ENCODE measurements around the gene SUSD6. TPM values are rescaled to one million over a fixed set of nuclear protein-coding genes. Genes with fewer than 3 reads are reported as not detected.
"Not testable (repeated sequence)": the region's sequence is repeated elsewhere in the genome, so short reads cannot be mapped to it uniquely, and the experiment has no call there.

SUSD6 gene
- total RNA-seq, 1 experiment from 2014 or later, result 1.1 TPM

- no peaks in the 10 kb centered on the region for H3K36me3 ChIP-seq (replicated peaks; ENCODE audit: control insufficient read depth, insufficient read depth, low read length)
- H3K4me3 ChIP-seq (ENCODE audit: insufficient read depth, low read depth, low read length), result no peak overlapping the region
- no peak for DNase-seq
- H3K27me3 ChIP-seq (ENCODE audit: control insufficient read depth, insufficient read depth, low read length), result no peaks in the 10 kb centered on the region
These were observed 29.5 kb downstream of the SUSD6 start for GRCh38 chr14:69640931-69641330.

- not testable (repeated sequence) for H3K4me3 ChIP-seq (ENCODE audit: insufficient read depth, low read depth, low read length); H3K36me3 ChIP-seq (replicated peaks; ENCODE audit: control insufficient read depth, insufficient read depth, low read length); DNase-seq; H3K27me3 ChIP-seq (ENCODE audit: control insufficient read depth, insufficient read depth, low read length)
These were observed 30.9 kb downstream of the SUSD6 start for GRCh38 chr14:69642212-69642793.

GRCh38 chr14:69643430-69644200, 32.2 kb downstream of the SUSD6 start:
- Histone ChIP-seq H3K36me3 (replicated peaks; ENCODE audit: control insufficient read depth, insufficient read depth, low read length) (no peaks in the 10 kb centered on the region), H3K4me3 (ENCODE audit: insufficient read depth, low read depth, low read length) (no peak overlapping the region), H3K27me3 (ENCODE audit: control insufficient read depth, insufficient read depth, low read length) (no peaks in the 10 kb centered on the region)
- DNase-seq, result no peak

GRCh38 chr14:69644814-69645213, 33.4 kb downstream of the SUSD6 start:
- DNase-seq, result no peak
- H3K4me3 ChIP-seq (ENCODE audit: insufficient read depth, low read depth, low read length), result no peak overlapping the region
- H3K36me3 ChIP-seq (replicated peaks; ENCODE audit: control insufficient read depth, insufficient read depth, low read length), result no peaks in the 10 kb centered on the region
- H3K27me3 ChIP-seq (ENCODE audit: control insufficient read depth, insufficient read depth, low read length), result no peaks in the 10 kb centered on the region

GRCh38 chr14:69647213-69647612, 35.8 kb downstream of the SUSD6 start:
- H3K4me3 ChIP-seq (ENCODE audit: insufficient read depth, low read depth, low read length), result no peak overlapping the region
- H3K36me3 ChIP-seq (replicated peaks; ENCODE audit: control insufficient read depth, insufficient read depth, low read length), result no peaks in the 10 kb centered on the region
- no peak for DNase-seq
- no peaks in the 10 kb centered on the region for H3K27me3 ChIP-seq (ENCODE audit: control insufficient read depth, insufficient read depth, low read length)

GRCh38 chr14:69647642-69648041, 36.2 kb downstream of the SUSD6 start:
- H3K36me3 ChIP-seq (replicated peaks; ENCODE audit: control insufficient read depth, insufficient read depth, low read length); H3K27me3 ChIP-seq (ENCODE audit: control insufficient read depth, insufficient read depth, low read length); DNase-seq; H3K4me3 ChIP-seq (ENCODE audit: insufficient read depth, low read depth, low read length): not testable (repeated sequence)

GRCh38 chr14:69648480-69649451, 37.4 kb downstream of the SUSD6 start:
- no peak for DNase-seq
- no peaks in the 10 kb centered on the region for H3K27me3 ChIP-seq (ENCODE audit: control insufficient read depth, insufficient read depth, low read length)
- H3K36me3 ChIP-seq (replicated peaks; ENCODE audit: control insufficient read depth, insufficient read depth, low read length), result no peaks in the 10 kb centered on the region
- no peak overlapping the region for H3K4me3 ChIP-seq (ENCODE audit: insufficient read depth, low read depth, low read length)

GRCh38 chr14:69650948-69651369, 39.6 kb downstream of the SUSD6 start:
- no peaks in the 10 kb centered on the region for H3K36me3 ChIP-seq (replicated peaks; ENCODE audit: control insufficient read depth, insufficient read depth, low read length)
- H3K27me3 ChIP-seq (ENCODE audit: control insufficient read depth, insufficient read depth, low read length), result no peaks in the 10 kb centered on the region
- no peak overlapping the region for H3K4me3 ChIP-seq (ENCODE audit: insufficient read depth, low read depth, low read length)
- no peak for DNase-seq

GRCh38 chr14:69651664-69652063, 40.3 kb downstream of the SUSD6 start:
- no peak overlapping the region for H3K4me3 ChIP-seq (ENCODE audit: insufficient read depth, low read depth, low read length)
- DNase-seq, result no peak
- no peaks in the 10 kb centered on the region for H3K27me3 ChIP-seq (ENCODE audit: control insufficient read depth, insufficient read depth, low read length)
- no peaks in the 10 kb centered on the region for H3K36me3 ChIP-seq (replicated peaks; ENCODE audit: control insufficient read depth, insufficient read depth, low read length)

- no peak overlapping the region for H3K4me3 ChIP-seq (ENCODE audit: insufficient read depth, low read depth, low read length)
- DNase-seq, result no peak
- H3K36me3 ChIP-seq (replicated peaks; ENCODE audit: control insufficient read depth, insufficient read depth, low read length), result no peaks in the 10 kb centered on the region
- H3K27me3 ChIP-seq (ENCODE audit: control insufficient read depth, insufficient read depth, low read length), result no peaks in the 10 kb centered on the region
These were observed 41.7 kb downstream of the SUSD6 start for GRCh38 chr14:69652942-69653684.

GRCh38 chr14:69654116-69654515, 42.7 kb downstream of the SUSD6 start:
- no peaks in the 10 kb centered on the region for H3K27me3 ChIP-seq (ENCODE audit: control insufficient read depth, insufficient read depth, low read length)
- H3K4me3 ChIP-seq (ENCODE audit: insufficient read depth, low read depth, low read length), result no peak overlapping the region
- no peak for DNase-seq
- no peaks in the 10 kb centered on the region for H3K36me3 ChIP-seq (replicated peaks; ENCODE audit: control insufficient read depth, insufficient read depth, low read length)

- peak; percentile 27 for DNase-seq
- Histone ChIP-seq H3K36me3 (replicated peaks; ENCODE audit: control insufficient read depth, insufficient read depth, low read length) (no peaks in the 10 kb centered on the region), H3K4me3 (ENCODE audit: insufficient read depth, low read depth, low read length) (no peak overlapping the region), H3K27me3 (ENCODE audit: control insufficient read depth, insufficient read depth, low read length) (no peaks in the 10 kb centered on the region)
These were observed 46.6 kb downstream of the SUSD6 start for GRCh38 chr14:69657950-69658355.

GRCh38 chr14:69658664-69659261, 47.4 kb downstream of the SUSD6 start:
- Histone ChIP-seq H3K36me3 (replicated peaks; ENCODE audit: control insufficient read depth, insufficient read depth, low read length) (no peaks in the 10 kb centered on the region), H3K27me3 (ENCODE audit: control insufficient read depth, insufficient read depth, low read length) (no peaks in the 10 kb centered on the region), H3K4me3 (ENCODE audit: insufficient read depth, low read depth, low read length) (no peak overlapping the region)
- DNase-seq, result no peak
